ENCODE measurements around the gene STK33. TPM values are rescaled to one million over a fixed set of nuclear protein-coding genes. Genes with fewer than 3 reads are reported as not detected.

STK33 gene
- total and polyA plus RNA-seq, 2 of the 13 experiments (the other 11 are each of a cell fraction or from before 2014, with no cell fraction given) = 2.7 to 12.6 TPM

DNA sequence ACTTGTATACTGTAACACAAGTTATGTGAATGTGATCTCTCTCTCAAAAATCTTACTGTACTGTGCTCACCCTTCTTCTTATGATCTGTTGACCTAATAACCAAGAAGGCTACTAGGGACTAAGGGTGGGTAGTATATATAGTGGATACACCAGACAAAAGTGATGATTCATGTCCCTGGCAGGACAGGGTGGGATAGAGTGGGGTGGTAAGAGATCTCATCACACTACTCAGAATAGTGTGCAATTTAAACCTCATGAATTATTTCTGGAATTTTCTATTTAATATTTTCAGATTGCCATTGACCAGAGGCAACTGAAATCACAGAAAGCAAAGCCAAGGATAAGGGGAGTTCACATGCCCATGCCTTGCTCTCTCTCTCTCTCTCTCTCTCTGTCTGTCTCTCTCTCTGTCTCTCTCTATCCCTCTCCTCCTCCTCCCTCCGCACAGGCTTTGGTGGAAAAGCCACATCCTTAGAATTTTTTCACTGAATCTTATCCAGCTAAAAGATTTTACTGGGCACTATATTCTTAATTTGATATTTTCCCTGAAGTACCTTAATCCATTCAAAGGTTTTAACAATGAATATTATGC, 12.0 kb upstream of the STK33 start:
- in situ Hi-C loops (cut with HindIII; ENCODE audit: extremely low pct_ligation_motif_present, low pct_unique_long_range_greater_than_20kb) = no loop called here
- no peak overlapping the region for H3K4me2 ChIP-seq (ENCODE audit: low read depth, low read length)
- DNase-seq (ENCODE audit: low spot score) (no peak), ATAC-seq (no peak), FAIRE-seq (no peak)
- no peaks in the 10 kb centered on the region for H3K36me3 ChIP-seq (replicated peaks in 1 of 2; ENCODE audit: control insufficient read depth in 1 of 2, insufficient read depth in 2 of 2, low read length in 2 of 2)
- H3K27ac ChIP-seq (ENCODE audit: extremely low read length, insufficient read depth, low read length) = no peak overlapping the region
- BruUV-seq (replicated peaks) = no TSS peak
- H3K4me1 ChIP-seq (ENCODE audit: insufficient read depth, low read length) = peaks cover 6% of the 10 kb centered on the region
- no peak overlapping the region for H3K4me3 ChIP-seq (replicated peaks in 1 of 3; ENCODE audit: insufficient read depth in 1 of 3, low read depth in 2 of 3, low read length in 3 of 3)
- H4K20me1 ChIP-seq (ENCODE audit: insufficient read depth, low read length) = no peaks in the 10 kb centered on the region
- intact Hi-C loops (cut with micrococcal nuclease; ENCODE audit: unreplicated experiment) = loop anchor here (10.0 kb wide), 1 partner anchor 209 kb away; a partner anchor contains a TSS
- no peak overlapping the region for H2AFZ ChIP-seq (ENCODE audit: low read length)
- no peak overlapping the region for H3K9ac ChIP-seq (ENCODE audit: insufficient read depth, low read depth, low read length)
- no peaks in the 10 kb centered on the region; a peak in 1 of 5 replicates for H3K27me3 ChIP-seq (ENCODE audit: control insufficient read depth in 1 of 2, insufficient read depth in 2 of 2, low read length in 2 of 2)
- H3K79me2 ChIP-seq (ENCODE audit: insufficient read depth, low read length) = no peaks in the 10 kb centered on the region
- no peaks in the 10 kb centered on the region for H3K9me3 ChIP-seq (ENCODE audit: low read length)
- CTCF ChIA-PET (ENCODE audit: low intra/inter-chr PET ratio, low total read pairs) = no interaction called here
- POLR2A ChIA-PET = no interaction called here
- WGBS (ENCODE audit: low lambda C conversion rate) = 84% methylated on average over 1 of the region's 1 CpG
- TF ChIP-seq, protein P1, sequence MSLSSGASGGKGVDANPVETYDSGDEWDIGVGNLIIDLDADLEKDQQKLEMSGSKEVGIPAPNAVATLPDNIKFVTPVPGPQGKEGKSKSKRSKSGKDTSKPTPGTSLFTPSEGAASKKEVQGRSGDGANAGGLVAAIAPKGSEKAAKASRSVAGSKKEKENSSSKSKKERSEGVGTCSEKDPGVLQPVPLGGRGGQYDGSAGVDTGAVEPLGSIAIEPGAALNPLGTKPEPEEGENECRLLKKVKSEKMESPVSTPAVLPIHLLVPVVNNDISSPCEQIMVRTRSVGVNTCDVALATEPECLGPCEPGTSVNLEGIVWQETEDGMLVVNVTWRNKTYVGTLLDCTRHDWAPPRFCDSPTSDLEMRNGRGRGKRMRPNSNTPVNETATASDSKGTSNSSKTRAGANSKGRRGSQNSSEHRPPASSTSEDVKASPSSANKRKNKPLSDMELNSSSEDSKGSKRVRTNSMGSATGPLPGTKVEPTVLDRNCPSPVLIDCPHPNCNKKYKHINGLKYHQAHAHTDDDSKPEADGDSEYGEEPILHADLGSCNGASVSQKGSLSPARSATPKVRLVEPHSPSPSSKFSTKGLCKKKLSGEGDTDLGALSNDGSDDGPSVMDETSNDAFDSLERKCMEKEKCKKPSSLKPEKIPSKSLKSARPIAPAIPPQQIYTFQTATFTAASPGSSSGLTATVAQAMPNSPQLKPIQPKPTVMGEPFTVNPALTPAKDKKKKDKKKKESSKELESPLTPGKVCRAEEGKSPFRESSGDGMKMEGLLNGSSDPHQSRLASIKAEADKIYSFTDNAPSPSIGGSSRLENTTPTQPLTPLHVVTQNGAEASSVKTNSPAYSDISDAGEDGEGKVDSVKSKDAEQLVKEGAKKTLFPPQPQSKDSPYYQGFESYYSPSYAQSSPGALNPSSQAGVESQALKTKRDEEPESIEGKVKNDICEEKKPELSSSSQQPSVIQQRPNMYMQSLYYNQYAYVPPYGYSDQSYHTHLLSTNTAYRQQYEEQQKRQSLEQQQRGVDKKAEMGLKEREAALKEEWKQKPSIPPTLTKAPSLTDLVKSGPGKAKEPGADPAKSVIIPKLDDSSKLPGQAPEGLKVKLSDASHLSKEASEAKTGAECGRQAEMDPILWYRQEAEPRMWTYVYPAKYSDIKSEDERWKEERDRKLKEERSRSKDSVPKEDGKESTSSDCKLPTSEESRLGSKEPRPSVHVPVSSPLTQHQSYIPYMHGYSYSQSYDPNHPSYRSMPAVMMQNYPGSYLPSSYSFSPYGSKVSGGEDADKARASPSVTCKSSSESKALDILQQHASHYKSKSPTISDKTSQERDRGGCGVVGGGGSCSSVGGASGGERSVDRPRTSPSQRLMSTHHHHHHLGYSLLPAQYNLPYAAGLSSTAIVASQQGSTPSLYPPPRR (CRISPR knock-in tag; IDR thresholded peaks at IDR 0.05; ENCODE audit: borderline replicate concordance) = no peak
- no peak for TF ChIP-seq MTA3 (CRISPR knock-in tag; IDR thresholded peaks at IDR 0.05)
- TF ChIP-seq, protein P2, sequence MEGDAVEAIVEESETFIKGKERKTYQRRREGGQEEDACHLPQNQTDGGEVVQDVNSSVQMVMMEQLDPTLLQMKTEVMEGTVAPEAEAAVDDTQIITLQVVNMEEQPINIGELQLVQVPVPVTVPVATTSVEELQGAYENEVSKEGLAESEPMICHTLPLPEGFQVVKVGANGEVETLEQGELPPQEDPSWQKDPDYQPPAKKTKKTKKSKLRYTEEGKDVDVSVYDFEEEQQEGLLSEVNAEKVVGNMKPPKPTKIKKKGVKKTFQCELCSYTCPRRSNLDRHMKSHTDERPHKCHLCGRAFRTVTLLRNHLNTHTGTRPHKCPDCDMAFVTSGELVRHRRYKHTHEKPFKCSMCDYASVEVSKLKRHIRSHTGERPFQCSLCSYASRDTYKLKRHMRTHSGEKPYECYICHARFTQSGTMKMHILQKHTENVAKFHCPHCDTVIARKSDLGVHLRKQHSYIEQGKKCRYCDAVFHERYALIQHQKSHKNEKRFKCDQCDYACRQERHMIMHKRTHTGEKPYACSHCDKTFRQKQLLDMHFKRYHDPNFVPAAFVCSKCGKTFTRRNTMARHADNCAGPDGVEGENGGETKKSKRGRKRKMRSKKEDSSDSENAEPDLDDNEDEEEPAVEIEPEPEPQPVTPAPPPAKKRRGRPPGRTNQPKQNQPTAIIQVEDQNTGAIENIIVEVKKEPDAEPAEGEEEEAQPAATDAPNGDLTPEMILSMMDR (CRISPR knock-in tag; IDR thresholded peaks at IDR 0.05) = no peak
- TF ChIP-seq, protein P3, sequence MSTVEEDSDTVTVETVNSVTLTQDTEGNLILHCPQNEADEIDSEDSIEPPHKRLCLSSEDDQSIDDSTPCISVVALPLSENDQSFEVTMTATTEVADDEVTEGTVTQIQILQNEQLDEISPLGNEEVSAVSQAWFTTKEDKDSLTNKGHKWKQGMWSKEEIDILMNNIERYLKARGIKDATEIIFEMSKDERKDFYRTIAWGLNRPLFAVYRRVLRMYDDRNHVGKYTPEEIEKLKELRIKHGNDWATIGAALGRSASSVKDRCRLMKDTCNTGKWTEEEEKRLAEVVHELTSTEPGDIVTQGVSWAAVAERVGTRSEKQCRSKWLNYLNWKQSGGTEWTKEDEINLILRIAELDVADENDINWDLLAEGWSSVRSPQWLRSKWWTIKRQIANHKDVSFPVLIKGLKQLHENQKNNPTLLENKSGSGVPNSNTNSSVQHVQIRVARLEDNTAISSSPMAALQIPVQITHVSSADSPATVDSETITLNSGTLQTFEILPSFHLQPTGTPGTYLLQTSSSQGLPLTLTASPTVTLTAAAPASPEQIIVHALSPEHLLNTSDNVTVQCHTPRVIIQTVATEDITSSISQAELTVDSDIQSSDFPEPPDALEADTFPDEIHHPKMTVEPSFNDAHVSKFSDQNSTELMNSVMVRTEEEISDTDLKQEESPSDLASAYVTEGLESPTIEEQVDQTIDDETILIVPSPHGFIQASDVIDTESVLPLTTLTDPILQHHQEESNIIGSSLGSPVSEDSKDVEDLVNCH (CRISPR knock-in tag; IDR thresholded peaks at IDR 0.05) = no peak
- TF ChIP-seq, protein P4, sequence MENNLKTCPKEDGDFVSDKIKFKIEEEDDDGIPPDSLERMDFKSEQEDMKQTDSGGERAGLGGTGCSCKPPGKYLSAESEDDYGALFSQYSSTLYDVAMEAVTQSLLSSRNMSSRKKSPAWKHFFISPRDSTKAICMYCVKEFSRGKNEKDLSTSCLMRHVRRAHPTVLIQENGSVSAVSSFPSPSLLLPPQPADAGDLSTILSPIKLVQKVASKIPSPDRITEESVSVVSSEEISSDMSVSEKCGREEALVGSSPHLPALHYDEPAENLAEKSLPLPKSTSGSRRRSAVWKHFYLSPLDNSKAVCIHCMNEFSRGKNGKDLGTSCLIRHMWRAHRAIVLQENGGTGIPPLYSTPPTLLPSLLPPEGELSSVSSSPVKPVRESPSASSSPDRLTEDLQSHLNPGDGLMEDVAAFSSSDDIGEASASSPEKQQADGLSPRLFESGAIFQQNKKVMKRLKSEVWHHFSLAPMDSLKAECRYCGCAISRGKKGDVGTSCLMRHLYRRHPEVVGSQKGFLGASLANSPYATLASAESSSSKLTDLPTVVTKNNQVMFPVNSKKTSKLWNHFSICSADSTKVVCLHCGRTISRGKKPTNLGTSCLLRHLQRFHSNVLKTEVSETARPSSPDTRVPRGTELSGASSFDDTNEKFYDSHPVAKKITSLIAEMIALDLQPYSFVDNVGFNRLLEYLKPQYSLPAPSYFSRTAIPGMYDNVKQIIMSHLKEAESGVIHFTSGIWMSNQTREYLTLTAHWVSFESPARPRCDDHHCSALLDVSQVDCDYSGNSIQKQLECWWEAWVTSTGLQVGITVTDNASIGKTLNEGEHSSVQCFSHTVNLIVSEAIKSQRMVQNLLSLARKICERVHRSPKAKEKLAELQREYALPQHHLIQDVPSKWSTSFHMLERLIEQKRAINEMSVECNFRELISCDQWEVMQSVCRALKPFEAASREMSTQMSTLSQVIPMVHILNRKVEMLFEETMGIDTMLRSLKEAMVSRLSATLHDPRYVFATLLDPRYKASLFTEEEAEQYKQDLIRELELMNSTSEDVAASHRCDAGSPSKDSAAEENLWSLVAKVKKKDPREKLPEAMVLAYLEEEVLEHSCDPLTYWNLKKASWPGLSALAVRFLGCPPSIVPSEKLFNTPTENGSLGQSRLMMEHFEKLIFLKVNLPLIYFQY (CRISPR knock-in tag; IDR thresholded peaks at IDR 0.05; ENCODE audit: borderline replicate concordance) = no peak
